Hepatocyte (in vitro differentiated cells): ENCODE results near the gene UGGT2. TPM values are rescaled to one million over a fixed set of nuclear protein-coding genes. Genes with fewer than 3 reads are reported as not detected.
A peak's percentile ranks its signal among the peaks of the same experiment; 100 is the strongest.

Experiments
- DNase-seq: peaks from one replicate; pipeline ENCODE4 v3.0.0-alpha.2; 2016; ENCODE audit warnings: low spot score
- H2AFZ ChIP-seq: fragments of 200-600 bp; sonication (generic); 2 replicates; pipeline ENCODE4 v1.6.0; 2016; ENCODE audit warnings: antibody characterized with exemption, mild to moderate bottlenecking
- H3K27ac ChIP-seq: fragments of 200-600 bp; sonication (generic); 2 replicates; pipeline ENCODE4 v1.5.1; 2016; ENCODE audit warnings: mild to moderate bottlenecking
- H3K27me3 ChIP-seq: fragments of 200-600 bp; sonication (generic); 2 replicates; pipeline ENCODE4 v1.6.1; 2016
- H3K36me3 ChIP-seq: fragments of 200-600 bp; sonication (generic); replicated peaks from 2 replicates; pipeline ENCODE4 v1.5.1; 2016; ENCODE audit warnings: low read depth; ENCODE audit not compliant: insufficient read depth
- H3K4me1 ChIP-seq: fragments of 200-600 bp; sonication (generic); 2 replicates; pipeline ENCODE4 v1.5.1; 2016; ENCODE audit warnings: mild to moderate bottlenecking, moderate library complexity; ENCODE audit not compliant: insufficient read depth
- H3K4me2 ChIP-seq: fragments of 200-600 bp; sonication (generic); 2 replicates; pipeline ENCODE4 v1.6.0; 2016
- H3K4me3 ChIP-seq: fragments of 200-600 bp; sonication (generic); 2 replicates; pipeline ENCODE4 v1.5.1; 2016; ENCODE audit warnings: mild to moderate bottlenecking
- H3K79me2 ChIP-seq: fragments of 200-600 bp; sonication (generic); 2 replicates; pipeline ENCODE4 v1.6.0; 2017; ENCODE audit warnings: mild to moderate bottlenecking
- H3K9me2 ChIP-seq: fragments of 200-600 bp; sonication (generic); replicated peaks from 2 replicates; pipeline ENCODE4 v1.6.0; 2017; ENCODE audit warnings: mild to moderate bottlenecking; ENCODE audit not compliant: insufficient read depth
- H3K9me3 ChIP-seq: fragments of 200-600 bp; sonication (generic); 2 replicates; pipeline ENCODE4 v1.5.1; 2016; ENCODE audit warnings: low read depth, mild to moderate bottlenecking
- H4K20me1 ChIP-seq: fragments of 200-600 bp; sonication (generic); 2 replicates; pipeline ENCODE4 v1.6.0; 2016; ENCODE audit warnings: mild to moderate bottlenecking; ENCODE audit not compliant: insufficient read depth, poor library complexity, severe bottlenecking
- CTCF ChIP-seq: fragments of 200-600 bp; sonication (generic); IDR thresholded peaks from 2 replicates; pipeline ENCODE4 v1.5.1; 2016; ENCODE audit warnings: antibody characterized with exemption, mild to moderate bottlenecking; ENCODE audit not compliant: poor library complexity
- EZH2 ChIP-seq: fragments of 200-600 bp; sonication (generic); IDR thresholded peaks from 2 replicates; pipeline ENCODE4 v1.6.1; 2016; ENCODE audit warnings: antibody characterized with exemption, mild to moderate bottlenecking, borderline replicate concordance
- EZH2phosphoT487 ChIP-seq: fragments of 200-600 bp; sonication (generic); IDR thresholded peaks from one replicate; pipeline ENCODE4 v1.6.1; 2018; ENCODE audit warnings: antibody characterized with exemption, mild to moderate bottlenecking, low read depth, moderate library complexity; ENCODE audit not compliant: unreplicated experiment, severe bottlenecking
- WGBS: methylation state at CpG from one replicate; pipeline ENCODE4 v1.1.6; 2016; ENCODE audit warnings: low lambda C conversion rate; ENCODE audit errors: missing lambda C conversion rate; 5-methylcytosine and 5-hydroxymethylcytosine counted together
- polyA plus RNA-seq: library from polyadenylated mRNA; unstranded; fragments of >200 nt; fragmentation: Nextera tagmentation; extraction: Ambion mirVana; gene quantifications from 2 replicates; pipeline ENCODE4 v1.2.1, GENCODE V29; 2016
- total RNA-seq: library from RNA; depleted of rRNA; stranded (reverse); fragments of >200 nt; gene quantifications from 2 replicates; pipeline ENCODE4 v1.2.3, GENCODE V29; 2014

UGGT2 gene
- total and polyA plus RNA-seq, 2 experiments from 2014 or later: 23.6 to 60.3 TPM

- H2AFZ ChIP-seq: no peak overlapping the region
- no peak for TF ChIP-seq EZH2
- TF ChIP-seq CTCF: peak; percentile 87
- H3K9me2 ChIP-seq: no peaks in the 10 kb centered on the region
- no peaks in the 10 kb centered on the region for H3K36me3 ChIP-seq
- WGBS: 37% methylated on average over 3 of the region's 3 CpGs
- no peak overlapping the region for H3K27ac ChIP-seq
- H4K20me1 ChIP-seq: no peaks in the 10 kb centered on the region
- H3K4me2 ChIP-seq: no peak overlapping the region
- H3K79me2 ChIP-seq: no peaks in the 10 kb centered on the region
- H3K9me3 ChIP-seq: no peaks in the 10 kb centered on the region
- no peak overlapping the region for H3K4me3 ChIP-seq
- H3K27me3 ChIP-seq: no peaks in the 10 kb centered on the region
- DNase-seq: peak; percentile 77
- no peaks in the 10 kb centered on the region for H3K4me1 ChIP-seq
Measured at GRCh38 chr13:95834134-95834765, 219.0 kb downstream of the UGGT2 start.

- H3K9me3 ChIP-seq: no peaks in the 10 kb centered on the region
- 23% methylated on average over 1 of the region's 1 CpG for WGBS
- H3K27me3 ChIP-seq: no peaks in the 10 kb centered on the region
- no peak for DNase-seq
- H4K20me1 ChIP-seq: no peaks in the 10 kb centered on the region
- H3K36me3 ChIP-seq: no peaks in the 10 kb centered on the region
- TF ChIP-seq CTCF: no peak
- no peak for TF ChIP-seq EZH2phosphoT487
- no peak for TF ChIP-seq EZH2
- H3K4me2 ChIP-seq: no peak overlapping the region
- H2AFZ ChIP-seq: no peak overlapping the region
- no peaks in the 10 kb centered on the region for H3K79me2 ChIP-seq
- H3K27ac ChIP-seq: no peak overlapping the region
- no peak overlapping the region for H3K4me3 ChIP-seq
- no peaks in the 10 kb centered on the region for H3K9me2 ChIP-seq
- H3K4me1 ChIP-seq: no peaks in the 10 kb centered on the region
Measured at GRCh38 chr13:95833719-95834118, 219.5 kb downstream of the UGGT2 start.

- 96% methylated on average over 1 of the region's 1 CpG for WGBS
- Histone ChIP-seq H3K9me2 (no peaks in the 10 kb centered on the region), H3K27ac (no peak overlapping the region), H3K27me3 (no peaks in the 10 kb centered on the region), H3K4me1 (no peaks in the 10 kb centered on the region), H4K20me1 (no peaks in the 10 kb centered on the region), H3K9me3 (no peaks in the 10 kb centered on the region), H3K4me3 (no peak overlapping the region), H3K4me2 (no peak overlapping the region), H3K36me3 (no peaks in the 10 kb centered on the region), H3K79me2 (no peaks in the 10 kb centered on the region), H2AFZ (no peak overlapping the region)
- TF ChIP-seq CTCF (no peak), EZH2 (no peak), EZH2phosphoT487 (no peak)
- no peak for DNase-seq
Measured at GRCh38 chr13:95833126-95833525, 220.1 kb downstream of the UGGT2 start.
